ENCODE data around the gene KCNJ15.

The KCNJ15 gene

GRCh38 chr21:38329162-38329561, 72.4 kb downstream of the KCNJ15 start:
- no peak for DNase-seq

DNA sequence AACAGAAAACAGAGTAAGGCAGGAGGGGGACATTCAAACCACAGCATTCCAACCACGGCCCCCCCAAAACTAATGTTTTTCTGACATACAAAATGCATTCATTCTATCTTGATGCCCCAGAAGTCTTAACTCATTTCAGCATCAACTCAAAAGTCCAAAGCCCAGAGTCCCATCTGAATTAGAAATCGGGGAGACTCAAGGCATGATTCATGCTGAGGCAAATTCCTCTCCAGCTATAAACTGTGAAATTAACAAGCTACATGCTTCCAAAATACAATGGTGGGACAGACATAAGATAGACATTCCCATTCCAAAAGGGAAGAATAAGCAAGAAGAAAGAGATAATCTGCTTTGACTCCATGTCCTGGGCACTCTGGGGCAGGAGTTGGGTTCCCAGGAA, 73.9 kb downstream of the KCNJ15 start:
- DNase-seq: no peak

GRCh38 chr21:38333301-38334272, 76.8 kb downstream of the KCNJ15 start:
- DNase-seq: no peak

- DNase-seq: no peak
Observed at GRCh38 chr21:38334866-38335265, 78.1 kb downstream of the KCNJ15 start.

DNA sequence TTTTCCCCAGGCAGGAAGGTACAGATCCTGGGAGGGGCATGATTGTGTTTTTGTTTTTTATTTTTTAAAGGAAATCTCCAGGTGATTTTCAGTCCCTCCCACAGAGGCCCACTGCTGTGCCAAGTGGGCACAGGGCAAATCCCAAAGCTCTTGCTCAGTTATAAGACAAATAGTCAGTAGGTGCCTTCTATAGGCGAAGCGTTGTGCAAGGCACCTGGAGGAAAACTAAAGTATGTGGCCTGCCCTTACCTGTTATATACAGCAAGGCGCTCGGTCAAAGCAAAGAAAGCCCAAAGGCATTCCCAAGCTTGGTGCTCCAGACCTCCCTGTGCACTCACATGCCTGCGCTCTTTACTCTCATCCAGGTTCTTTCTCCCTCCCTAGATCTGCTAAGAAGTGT, 81.0 kb downstream of the KCNJ15 start:
- DNase-seq: no peak

- no peak for DNase-seq
Observed at GRCh38 chr21:38340131-38340530, 83.3 kb downstream of the KCNJ15 start.

DNA sequence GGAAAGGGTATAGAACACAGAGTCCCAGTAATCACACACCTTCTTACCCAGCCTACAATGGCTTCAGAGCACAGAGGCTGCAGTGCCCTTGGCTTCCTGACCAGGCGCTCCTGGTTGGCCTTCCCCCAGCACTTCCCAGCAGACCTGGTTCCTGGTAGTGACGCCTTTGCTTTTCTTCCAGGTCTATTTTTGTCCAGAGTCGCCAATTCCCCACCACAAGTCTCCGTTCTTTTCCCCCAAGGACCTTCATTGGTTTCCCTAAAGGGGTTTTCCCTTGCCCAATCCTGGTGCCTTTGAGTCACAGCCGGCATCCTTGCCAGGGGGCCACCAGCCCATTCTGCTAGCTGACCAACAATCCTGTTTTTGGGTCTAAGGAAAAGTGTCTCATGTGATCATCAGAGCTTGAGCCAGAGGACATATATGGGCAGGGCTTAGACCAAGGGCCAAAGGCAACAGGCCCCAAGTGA, 84.8 kb downstream of the KCNJ15 start:
- no peak for DNase-seq

DNA sequence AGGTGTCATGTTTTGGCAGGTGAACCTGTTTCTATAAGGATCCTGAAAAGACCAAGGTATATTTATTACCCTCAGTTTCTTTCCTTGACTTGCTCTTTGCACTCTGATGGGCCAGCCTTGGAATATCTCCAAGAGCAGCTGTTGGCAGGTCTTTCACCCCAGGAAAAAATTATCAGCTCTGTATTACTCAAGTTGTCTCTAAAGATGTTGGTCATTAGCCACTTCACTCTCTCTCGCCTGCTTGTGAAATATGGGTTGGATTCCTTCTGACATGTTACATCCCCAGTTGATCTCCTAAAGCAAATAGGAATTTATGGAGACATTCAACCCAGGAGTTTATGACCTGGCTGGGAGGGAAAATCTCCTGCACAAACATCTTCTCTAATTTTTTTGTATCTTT, 85.9 kb downstream of the KCNJ15 start:
- no peak for DNase-seq

DNA sequence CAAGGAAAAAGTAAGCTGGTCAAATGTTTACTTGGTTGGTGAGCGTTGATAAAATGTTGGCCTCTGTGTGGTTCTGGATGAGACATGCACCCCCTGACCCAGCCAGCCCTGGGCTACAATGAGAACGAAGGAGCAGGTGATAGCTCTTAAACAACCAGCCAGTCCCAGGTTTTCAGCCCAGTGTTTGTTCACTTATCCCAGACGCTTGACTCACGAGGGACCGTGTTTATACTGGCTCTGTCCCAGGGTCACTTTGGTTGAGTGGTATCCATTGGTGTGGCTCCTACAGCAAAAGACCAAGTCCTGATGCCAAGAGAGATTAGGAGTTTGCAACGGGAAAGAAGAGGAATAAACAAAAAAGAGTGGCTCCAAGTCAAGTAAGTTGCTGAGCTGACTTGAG, 86.9 kb downstream of the KCNJ15 start:
- DNase-seq: no peak

GRCh38 chr21:38346286-38346685, 89.5 kb downstream of the KCNJ15 start:
- no peak for DNase-seq

GRCh38 chr21:38349111-38349746, 92.4 kb downstream of the KCNJ15 start:
- DNase-seq: no peak

GRCh38 chr21:38349977-38350376, 93.2 kb downstream of the KCNJ15 start:
- DNase-seq: no peak

DNA sequence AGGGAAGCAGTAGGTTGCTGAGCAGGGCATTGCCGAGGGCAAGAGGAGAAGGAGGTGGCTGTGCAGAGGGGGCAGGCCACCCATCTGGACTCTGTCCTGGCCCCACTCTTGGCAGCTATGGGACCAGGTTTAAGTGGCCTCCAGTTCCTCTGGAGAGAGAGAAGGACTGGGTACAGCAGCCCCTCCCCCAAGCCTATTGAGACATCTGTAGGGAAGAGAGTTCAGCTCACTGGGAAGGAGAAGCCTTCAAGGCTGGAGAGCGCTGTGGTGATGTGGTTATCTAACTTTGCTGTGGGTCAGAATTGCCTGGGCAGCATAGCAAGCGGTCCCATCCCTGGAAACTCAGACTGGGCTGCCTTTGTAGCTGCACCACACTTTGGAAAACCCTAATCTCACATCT, 93.9 kb downstream of the KCNJ15 start:
- no peak for DNase-seq

- DNase-seq: no peak
Observed at GRCh38 chr21:38351176-38351959, 94.6 kb downstream of the KCNJ15 start.

- DNase-seq: no peak
Observed at GRCh38 chr21:38351961-38352521, 95.2 kb downstream of the KCNJ15 start.

GRCh38 chr21:38352536-38353219, 95.9 kb downstream of the KCNJ15 start:
- DNase-seq: peak; percentile 14

DNA sequence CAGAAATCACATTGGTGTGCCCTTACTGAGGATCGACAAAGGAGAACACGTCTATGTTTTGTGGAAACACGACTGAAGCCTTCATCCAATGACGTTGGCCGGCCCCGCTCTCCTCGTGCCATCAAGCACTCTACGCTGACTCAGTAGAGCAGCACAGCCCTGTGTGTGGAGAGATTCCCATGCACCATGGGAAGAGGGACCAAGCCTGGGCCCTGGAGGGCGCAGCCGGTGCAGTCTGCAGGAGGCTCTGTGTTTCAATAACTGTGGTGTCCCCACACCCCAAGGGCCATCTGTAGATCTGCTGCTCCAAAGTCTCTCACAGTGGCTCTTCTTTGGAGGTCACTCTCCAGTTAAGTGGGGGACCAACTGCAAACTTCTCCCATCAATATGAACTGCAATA, 97.4 kb downstream of the KCNJ15 start:
- DNase-seq: no peak

- no peak for DNase-seq
Observed at GRCh38 chr21:38354746-38355145, 98.0 kb downstream of the KCNJ15 start.

DNA sequence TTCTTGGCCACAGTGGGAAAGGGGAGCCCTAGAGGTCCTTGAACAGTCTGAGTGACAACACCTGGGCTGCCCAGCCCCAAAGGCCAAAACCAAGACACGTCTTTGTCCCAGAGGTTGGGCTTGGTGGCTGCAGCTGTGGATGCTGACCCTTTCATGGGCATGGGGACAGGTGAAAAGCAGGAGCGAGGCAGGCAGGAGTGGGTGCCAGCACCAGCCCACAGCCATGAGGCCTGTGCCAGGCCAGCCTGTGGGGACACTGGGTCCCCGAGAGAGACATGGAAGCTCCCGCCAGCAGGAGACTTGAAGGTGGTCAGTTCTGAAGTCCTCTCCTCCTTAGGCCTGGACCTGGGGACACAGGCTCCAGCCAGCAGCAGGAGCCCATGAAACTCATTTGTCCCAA, 98.6 kb downstream of the KCNJ15 start:
- no peak for DNase-seq

DNA sequence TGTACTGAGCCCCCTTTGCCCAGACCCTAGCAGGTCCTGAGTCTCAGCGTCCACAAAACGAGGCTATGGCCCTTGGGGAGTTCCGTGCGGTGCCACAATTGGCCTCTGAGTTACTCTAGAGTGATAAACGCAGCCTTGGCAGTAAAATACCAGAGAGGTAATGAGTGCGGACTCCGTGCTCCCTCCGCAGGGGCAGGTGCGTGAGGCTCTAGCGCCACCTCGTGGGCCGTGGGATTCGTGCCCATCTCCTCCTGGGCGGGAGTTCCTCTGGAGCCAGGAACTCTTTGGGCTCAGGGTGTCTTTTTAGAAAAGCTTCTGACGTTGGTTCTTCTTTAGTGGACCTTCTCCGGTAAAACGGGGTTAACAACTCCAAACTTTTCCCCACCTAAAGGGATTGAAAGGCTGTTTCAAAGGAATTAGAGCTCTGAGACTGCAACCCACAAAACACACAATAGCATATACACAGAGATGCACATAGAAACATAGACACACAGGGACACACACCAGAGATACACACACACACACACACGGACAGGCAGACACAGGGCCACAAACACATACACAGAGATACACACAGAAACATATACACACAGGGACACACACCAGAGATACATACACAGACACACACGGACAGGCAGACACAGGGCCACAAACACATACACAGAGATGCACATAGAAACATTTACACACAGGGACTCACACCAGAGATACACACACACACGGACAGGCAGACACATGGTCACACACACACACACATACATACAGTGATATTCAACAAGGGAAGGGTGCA, 99.4 kb downstream of the KCNJ15 start:
- DNase-seq: peak; percentile 56

Measured in activated CD4-positive, alpha-beta T cell treated with anti-CD3 and anti-CD28 coated beads for 1 hour (primary cell).